GM20000 (cell line): ENCODE data around the gene SLC1A5.

Experiments
- DNase-seq: peaks from one replicate; pipeline ENCODE4 v3.0.0; 2012; ENCODE audit warnings: low spot score
- CTCF ChIP-seq: IDR thresholded peaks from 2 replicates; pipeline ENCODE4 v1.5.1; 2012; ENCODE audit warnings: mild to moderate bottlenecking, control low read depth; ENCODE audit errors: extremely low read depth, missing control alignments

SLC1A5 gene

GRCh38 chr19:46725036-46725820 is 63.2 kb downstream of the SLC1A5 start:
- no peak for DNase-seq

More at GRCh38 chr19:46725036-46725820, 63.2 kb downstream of the SLC1A5 start:
- TF ChIP-seq CTCF, result no peak
